ENCODE measurements around the gene ARFRP1. TPM values are rescaled to one million over a fixed set of nuclear protein-coding genes. Genes with fewer than 3 reads are reported as not detected.

ARFRP1 gene
- total and polyA plus RNA-seq, 7 donors = 26.8 to 70.2 (median 38.7) TPM

DNA sequence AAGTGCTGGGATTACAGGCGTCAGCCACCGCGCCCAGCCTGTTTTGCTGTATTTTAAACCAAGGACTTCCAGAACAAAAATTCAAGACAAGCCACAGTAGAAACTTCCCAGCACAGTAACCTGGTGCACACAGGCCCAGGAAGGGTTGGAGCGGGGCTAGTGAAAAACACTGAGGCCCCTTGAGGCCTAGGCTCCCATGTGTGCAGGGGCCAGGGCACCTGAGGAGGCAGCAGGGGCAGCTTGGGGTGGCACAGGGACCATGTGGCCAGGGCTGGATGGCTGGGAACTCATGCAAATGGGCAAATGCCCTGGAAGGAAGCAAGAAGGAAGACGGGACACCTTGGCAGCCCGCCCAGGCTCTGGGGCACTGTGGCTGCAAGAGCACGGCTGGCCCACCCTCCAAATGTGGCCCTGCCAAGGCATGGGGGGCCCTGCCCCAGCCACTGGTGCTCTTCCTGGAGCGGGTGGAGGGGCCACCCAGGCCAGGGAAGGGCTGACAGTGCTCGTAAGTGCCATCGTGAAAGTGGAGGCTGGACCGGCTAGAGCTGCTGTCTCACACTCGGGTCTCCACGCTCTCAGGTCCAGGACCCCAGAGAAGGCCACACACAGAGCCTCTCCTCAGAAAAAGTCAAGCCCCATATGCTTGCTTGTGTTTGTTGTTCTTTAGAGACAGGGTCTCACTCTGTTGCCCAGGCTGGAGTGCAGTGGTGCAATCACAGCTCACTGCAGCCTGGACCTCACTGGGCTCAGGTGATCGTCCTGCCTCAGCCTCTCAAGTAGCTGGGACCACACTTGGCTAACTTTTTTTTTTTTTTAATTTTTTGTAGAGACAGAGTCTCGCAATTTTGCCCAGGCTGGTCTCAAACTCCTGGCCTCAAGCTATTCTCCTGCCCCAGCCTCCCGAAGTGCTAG, 42.1 kb upstream of the ARFRP1 start:
- Histone ChIP-seq H3K9me3 (no peaks in the 10 kb centered on the region), H3K27me3 (no peaks in the 10 kb centered on the region), H3K4me3 (no peak overlapping the region), H3K4me1 (no peaks in the 10 kb centered on the region), H3K36me3 (no peaks in the 10 kb centered on the region), H3K27ac (no peak overlapping the region)
- WGBS, 2 donors = 81 to 88% methylated on average over 16 of the region's 16 CpGs
- intact Hi-C loops (cut with DNase I) = no loop called here
- TF ChIP-seq EP300 (IDR thresholded peaks at IDR 0.05) (no peak), POLR2AphosphoS5 (IDR thresholded peaks at IDR 0.05) (no peak), POLR2A (IDR thresholded peaks at IDR 0.05) (no peak)
- TF ChIP-seq, protein P1, sequence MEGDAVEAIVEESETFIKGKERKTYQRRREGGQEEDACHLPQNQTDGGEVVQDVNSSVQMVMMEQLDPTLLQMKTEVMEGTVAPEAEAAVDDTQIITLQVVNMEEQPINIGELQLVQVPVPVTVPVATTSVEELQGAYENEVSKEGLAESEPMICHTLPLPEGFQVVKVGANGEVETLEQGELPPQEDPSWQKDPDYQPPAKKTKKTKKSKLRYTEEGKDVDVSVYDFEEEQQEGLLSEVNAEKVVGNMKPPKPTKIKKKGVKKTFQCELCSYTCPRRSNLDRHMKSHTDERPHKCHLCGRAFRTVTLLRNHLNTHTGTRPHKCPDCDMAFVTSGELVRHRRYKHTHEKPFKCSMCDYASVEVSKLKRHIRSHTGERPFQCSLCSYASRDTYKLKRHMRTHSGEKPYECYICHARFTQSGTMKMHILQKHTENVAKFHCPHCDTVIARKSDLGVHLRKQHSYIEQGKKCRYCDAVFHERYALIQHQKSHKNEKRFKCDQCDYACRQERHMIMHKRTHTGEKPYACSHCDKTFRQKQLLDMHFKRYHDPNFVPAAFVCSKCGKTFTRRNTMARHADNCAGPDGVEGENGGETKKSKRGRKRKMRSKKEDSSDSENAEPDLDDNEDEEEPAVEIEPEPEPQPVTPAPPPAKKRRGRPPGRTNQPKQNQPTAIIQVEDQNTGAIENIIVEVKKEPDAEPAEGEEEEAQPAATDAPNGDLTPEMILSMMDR (IDR thresholded peaks at IDR 0.05) = no peak
- no peak for DNase-seq

GRCh38 chr20:63748934-63749270, 41.1 kb upstream of the ARFRP1 start:
- Histone ChIP-seq H3K9me3 (no peaks in the 10 kb centered on the region), H3K36me3 (no peaks in the 10 kb centered on the region), H3K4me1 (no peaks in the 10 kb centered on the region), H3K4me3 (no peak overlapping the region), H3K27ac (no peak overlapping the region), H3K27me3 (no peaks in the 10 kb centered on the region)
- 93 to 95% methylated on average over 11 of the region's 11 CpGs for WGBS, 2 donors
- TF ChIP-seq POLR2A (IDR thresholded peaks at IDR 0.05) = no peak
- TF ChIP-seq, protein P1 (IDR thresholded peaks at IDR 0.05) = no peak
- no peak for TF ChIP-seq POLR2AphosphoS5 (IDR thresholded peaks at IDR 0.05)
- no peak for TF ChIP-seq EP300 (IDR thresholded peaks at IDR 0.05)
- intact Hi-C loops (cut with DNase I) = no loop called here
- DNase-seq = no peak

GRCh38 chr20:63748070-63748933, 40.5 kb upstream of the ARFRP1 start:
- intact Hi-C loops (cut with DNase I) = no loop called here
- no peaks in the 10 kb centered on the region for H3K4me1 ChIP-seq
- no peak for TF ChIP-seq POLR2A (IDR thresholded peaks at IDR 0.05)
- TF ChIP-seq, protein P1 (IDR thresholded peaks at IDR 0.05) = no peak
- TF ChIP-seq POLR2AphosphoS5 (IDR thresholded peaks at IDR 0.05) = no peak
- TF ChIP-seq EP300 (IDR thresholded peaks at IDR 0.05) = no peak
- DNase-seq = no peak
- H3K9me3 ChIP-seq = no peaks in the 10 kb centered on the region
- 75 to 84% methylated on average over 20 of the region's 20 CpGs for WGBS, 2 donors
- H3K27ac ChIP-seq = no peak overlapping the region
- no peaks in the 10 kb centered on the region for H3K27me3 ChIP-seq
- no peak overlapping the region for H3K4me3 ChIP-seq
- peaks cover 0 to 6% (median 3%) of the 10 kb centered on the region in 4 donors for H3K36me3 ChIP-seq

GRCh38 chr20:63747622-63748069, 39.9 kb upstream of the ARFRP1 start:
- no peaks in the 10 kb centered on the region for H3K9me3 ChIP-seq
- no peak overlapping the region for H3K4me3 ChIP-seq
- TF ChIP-seq, protein P1 (IDR thresholded peaks at IDR 0.05) = no peak
- TF ChIP-seq POLR2A (IDR thresholded peaks at IDR 0.05) (no peak), EP300 (IDR thresholded peaks at IDR 0.05) (no peak), POLR2AphosphoS5 (IDR thresholded peaks at IDR 0.05) (no peak)
- no peak for DNase-seq
- H3K36me3 ChIP-seq = peaks cover 6 to 12% (median 9%) of the 10 kb centered on the region in 4 donors
- H3K27me3 ChIP-seq = no peaks in the 10 kb centered on the region
- intact Hi-C loops (cut with DNase I) = no loop called here
- no peaks in the 10 kb centered on the region for H3K4me1 ChIP-seq
- H3K27ac ChIP-seq = no peak overlapping the region
- 70 to 76% methylated on average over 13 of the region's 13 CpGs for WGBS, 2 donors
